GM12878 (cell line): Measurements from ENCODE around the gene LGALS3BP.

Experiments
- ATF7 ChIP-seq: fragments of 450-650 bp; IDR thresholded peaks from 2 replicates; pipeline ENCODE4 v1.6.1; 2016; ENCODE audit warnings: low read depth, mild to moderate bottlenecking
- MLLT1 ChIP-seq: fragments of 450-650 bp; IDR thresholded peaks from 2 replicates; pipeline ENCODE4 v1.6.1; 2016; ENCODE audit warnings: mild to moderate bottlenecking
- POLR2A ChIP-seq: IDR thresholded peaks from 2 replicates; pipeline ENCODE4 v1.6.1; 2011; ENCODE audit warnings: low read depth, mild to moderate bottlenecking, low read length
- PRDM15 ChIP-seq: fragments of 450-650 bp; formaldehyde crosslinking; IDR thresholded peaks from 2 replicates; pipeline ENCODE4 v1.4.0; 2020; ENCODE audit warnings: mild to moderate bottlenecking, moderate library complexity
- SREBF2 ChIP-seq: IDR thresholded peaks from 2 replicates; pipeline ENCODE4 v1.6.1; 2012; ENCODE audit warnings: mild to moderate bottlenecking, low read length
- USF1 ChIP-seq: IDR thresholded peaks from 2 replicates; pipeline ENCODE4 v1.6.1; 2011; ENCODE audit warnings: borderline replicate concordance, low read depth, mild to moderate bottlenecking, moderate library complexity, mixed read lengths, low read length; ENCODE audit not compliant: insufficient read depth; ENCODE audit errors: extremely low read length
- TF ChIP-seq, protein P1 (sequence below), 3 experiments: IDR thresholded peaks in 2 of 3; conservative IDR thresholded peaks in 1 of 3; 2 replicates each; pipeline ENCODE4 v1.5.1; 2011; ENCODE audit warnings: low read depth in 3 of 3, low read length in 3 of 3, mild to moderate bottlenecking in 3 of 3, control low read depth in 2 of 3, moderate library complexity in 2 of 3, inconsistent platforms in 1 of 3, mixed read lengths in 1 of 3; ENCODE audit not compliant: control insufficient read depth in 2 of 3, insufficient read depth in 1 of 3; ENCODE audit errors: extremely low read depth in 1 of 3
- TF ChIP-seq, protein P2 (sequence below): fragments of 450-650 bp; formaldehyde crosslinking; IDR thresholded peaks from 2 replicates; pipeline ENCODE4 v1.5.0; 2022; ENCODE audit warnings: mild to moderate bottlenecking, missing genetic modification characterization

DNA sequence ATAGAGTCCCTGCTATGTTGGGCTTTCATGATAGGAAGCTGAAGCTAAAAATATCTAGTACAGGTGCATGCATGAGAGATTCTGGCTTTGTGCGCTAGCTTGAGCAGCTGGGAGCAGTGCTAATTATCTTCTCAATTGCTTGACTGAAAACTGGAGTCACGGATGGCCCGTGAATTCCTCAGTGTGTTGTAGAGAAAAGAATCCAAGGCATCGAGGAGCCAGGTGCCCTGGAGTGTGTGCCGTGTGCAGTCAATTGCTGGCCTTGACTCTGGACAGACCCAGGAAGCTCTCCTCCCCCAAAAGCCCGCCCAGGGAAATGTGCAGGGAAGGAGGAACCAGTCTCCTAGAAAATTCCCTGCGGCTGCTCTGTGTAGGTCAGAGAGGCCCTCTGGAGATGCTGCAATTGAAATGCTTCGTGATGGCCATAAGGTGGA lies 14.2 kb downstream of the LGALS3BP start:
- TF ChIP-seq POLR2A (no peak), MLLT1 (no peak), USF1 (no peak), PRDM15 (CRISPR knock-in tag) (no peak), SREBF2 (no peak), ATF7 (no peak)
- TF ChIP-seq, protein P1, sequence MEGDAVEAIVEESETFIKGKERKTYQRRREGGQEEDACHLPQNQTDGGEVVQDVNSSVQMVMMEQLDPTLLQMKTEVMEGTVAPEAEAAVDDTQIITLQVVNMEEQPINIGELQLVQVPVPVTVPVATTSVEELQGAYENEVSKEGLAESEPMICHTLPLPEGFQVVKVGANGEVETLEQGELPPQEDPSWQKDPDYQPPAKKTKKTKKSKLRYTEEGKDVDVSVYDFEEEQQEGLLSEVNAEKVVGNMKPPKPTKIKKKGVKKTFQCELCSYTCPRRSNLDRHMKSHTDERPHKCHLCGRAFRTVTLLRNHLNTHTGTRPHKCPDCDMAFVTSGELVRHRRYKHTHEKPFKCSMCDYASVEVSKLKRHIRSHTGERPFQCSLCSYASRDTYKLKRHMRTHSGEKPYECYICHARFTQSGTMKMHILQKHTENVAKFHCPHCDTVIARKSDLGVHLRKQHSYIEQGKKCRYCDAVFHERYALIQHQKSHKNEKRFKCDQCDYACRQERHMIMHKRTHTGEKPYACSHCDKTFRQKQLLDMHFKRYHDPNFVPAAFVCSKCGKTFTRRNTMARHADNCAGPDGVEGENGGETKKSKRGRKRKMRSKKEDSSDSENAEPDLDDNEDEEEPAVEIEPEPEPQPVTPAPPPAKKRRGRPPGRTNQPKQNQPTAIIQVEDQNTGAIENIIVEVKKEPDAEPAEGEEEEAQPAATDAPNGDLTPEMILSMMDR (IDR thresholded peaks at IDR 0.05 in 2 of 3, conservative IDR thresholded peaks at IDR 0.05 in 1 of 3; ENCODE audit: control insufficient read depth in 2 of 3, extremely low read depth in 1 of 3, insufficient read depth in 1 of 3, low read depth in 3 of 3, low read length in 3 of 3): no peak
- TF ChIP-seq, protein P2, sequence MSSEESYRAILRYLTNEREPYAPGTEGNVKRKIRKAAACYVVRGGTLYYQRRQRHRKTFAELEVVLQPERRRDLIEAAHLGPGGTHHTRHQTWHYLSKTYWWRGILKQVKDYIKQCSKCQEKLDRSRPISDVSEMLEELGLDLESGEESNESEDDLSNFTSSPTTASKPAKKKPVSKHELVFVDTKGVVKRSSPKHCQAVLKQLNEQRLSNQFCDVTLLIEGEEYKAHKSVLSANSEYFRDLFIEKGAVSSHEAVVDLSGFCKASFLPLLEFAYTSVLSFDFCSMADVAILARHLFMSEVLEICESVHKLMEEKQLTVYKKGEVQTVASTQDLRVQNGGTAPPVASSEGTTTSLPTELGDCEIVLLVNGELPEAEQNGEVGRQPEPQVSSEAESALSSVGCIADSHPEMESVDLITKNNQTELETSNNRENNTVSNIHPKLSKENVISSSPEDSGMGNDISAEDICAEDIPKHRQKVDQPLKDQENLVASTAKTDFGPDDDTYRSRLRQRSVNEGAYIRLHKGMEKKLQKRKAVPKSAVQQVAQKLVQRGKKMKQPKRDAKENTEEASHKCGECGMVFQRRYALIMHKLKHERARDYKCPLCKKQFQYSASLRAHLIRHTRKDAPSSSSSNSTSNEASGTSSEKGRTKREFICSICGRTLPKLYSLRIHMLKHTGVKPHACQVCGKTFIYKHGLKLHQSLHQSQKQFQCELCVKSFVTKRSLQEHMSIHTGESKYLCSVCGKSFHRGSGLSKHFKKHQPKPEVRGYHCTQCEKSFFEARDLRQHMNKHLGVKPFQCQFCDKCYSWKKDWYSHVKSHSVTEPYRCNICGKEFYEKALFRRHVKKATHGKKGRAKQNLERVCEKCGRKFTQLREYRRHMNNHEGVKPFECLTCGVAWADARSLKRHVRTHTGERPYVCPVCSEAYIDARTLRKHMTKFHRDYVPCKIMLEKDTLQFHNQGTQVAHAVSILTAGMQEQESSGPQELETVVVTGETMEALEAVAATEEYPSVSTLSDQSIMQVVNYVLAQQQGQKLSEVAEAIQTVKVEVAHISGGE (CRISPR knock-in tag): no peak
